ENCODE data around the gene OST4.

OST4 gene

DNA sequence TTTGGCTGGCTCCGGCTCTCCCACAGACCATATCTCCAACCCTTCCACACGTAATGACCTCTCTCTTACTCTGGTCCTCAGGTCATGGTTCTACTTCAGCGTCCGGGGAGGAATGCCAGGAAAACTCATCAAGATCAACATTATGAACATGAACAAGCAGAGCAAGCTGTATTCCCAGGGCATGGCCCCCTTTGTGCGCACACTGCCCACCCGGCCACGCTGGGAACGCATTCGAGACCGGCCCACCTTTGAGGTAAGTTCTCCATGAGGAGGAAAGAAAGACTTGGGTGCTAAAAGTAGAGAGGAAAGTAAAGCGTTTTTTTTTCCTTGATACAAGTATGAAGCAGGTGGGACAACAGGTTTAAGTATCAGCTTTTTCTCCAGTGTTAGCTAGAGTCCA, 18.1 kb downstream of the OST4 start:
- DNase-seq (ENCODE audit: low read depth) = no peak

GRCh38 chr2:27051902-27052645, 19.4 kb downstream of the OST4 start:
- DNase-seq (ENCODE audit: low read depth) = no peak

DNA sequence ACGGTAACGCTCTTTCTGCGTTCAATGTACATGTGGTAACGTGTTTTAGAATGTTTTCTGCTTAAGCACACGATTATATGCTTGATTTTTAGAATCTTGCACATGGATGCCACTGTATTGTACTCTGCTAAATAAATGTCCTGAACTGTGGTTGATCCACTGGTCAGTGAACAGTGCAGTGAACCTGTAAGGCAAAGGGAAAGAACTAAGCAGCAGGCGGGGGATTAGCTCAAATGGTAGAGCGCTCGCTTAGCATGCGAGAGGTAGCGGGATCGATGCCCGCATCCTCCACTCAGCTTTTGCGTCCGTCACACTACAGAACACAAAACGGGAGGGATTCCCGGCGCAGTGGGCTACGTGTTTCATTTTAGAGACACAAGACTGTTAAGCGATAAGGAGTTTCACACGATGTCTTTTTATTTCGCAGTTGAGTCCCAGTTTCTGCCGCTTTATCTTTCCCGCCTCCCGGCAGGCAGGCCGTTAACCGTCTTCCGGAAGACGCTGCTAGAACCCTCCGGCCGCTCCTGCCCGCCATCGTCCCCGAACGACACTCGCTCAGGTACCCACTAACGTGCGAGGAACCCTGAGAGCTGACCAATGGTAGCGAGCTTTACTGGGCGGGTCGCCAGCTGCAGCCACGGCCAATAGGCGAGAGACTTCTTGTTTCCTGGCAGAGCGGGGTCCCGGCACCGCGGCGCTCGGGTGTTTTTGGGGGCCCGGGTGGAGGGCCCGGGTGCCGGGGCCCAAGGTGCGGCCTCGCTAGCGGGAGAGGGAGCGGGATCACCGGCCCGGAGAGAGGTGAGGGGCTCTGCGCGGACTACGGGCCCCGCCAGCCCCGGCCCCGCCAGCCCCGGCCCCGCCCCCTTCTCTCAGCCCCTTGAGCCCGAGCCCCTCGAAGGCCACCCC, 20.2 kb downstream of the OST4 start, which contains the start of gene AGBL5:
TSS of gene AGBL5 (plus strand) at position 673 of the 906 bp plus-strand sequence. CDS start 1,291 bp downstream, outside the sequence.
- peak; percentile 90 for DNase-seq (ENCODE audit: low read depth)

GRCh38 chr2:27050281-27050995, 21.0 kb downstream of the OST4 start:
- DNase-seq (ENCODE audit: low read depth) = peak; percentile 83

DNA sequence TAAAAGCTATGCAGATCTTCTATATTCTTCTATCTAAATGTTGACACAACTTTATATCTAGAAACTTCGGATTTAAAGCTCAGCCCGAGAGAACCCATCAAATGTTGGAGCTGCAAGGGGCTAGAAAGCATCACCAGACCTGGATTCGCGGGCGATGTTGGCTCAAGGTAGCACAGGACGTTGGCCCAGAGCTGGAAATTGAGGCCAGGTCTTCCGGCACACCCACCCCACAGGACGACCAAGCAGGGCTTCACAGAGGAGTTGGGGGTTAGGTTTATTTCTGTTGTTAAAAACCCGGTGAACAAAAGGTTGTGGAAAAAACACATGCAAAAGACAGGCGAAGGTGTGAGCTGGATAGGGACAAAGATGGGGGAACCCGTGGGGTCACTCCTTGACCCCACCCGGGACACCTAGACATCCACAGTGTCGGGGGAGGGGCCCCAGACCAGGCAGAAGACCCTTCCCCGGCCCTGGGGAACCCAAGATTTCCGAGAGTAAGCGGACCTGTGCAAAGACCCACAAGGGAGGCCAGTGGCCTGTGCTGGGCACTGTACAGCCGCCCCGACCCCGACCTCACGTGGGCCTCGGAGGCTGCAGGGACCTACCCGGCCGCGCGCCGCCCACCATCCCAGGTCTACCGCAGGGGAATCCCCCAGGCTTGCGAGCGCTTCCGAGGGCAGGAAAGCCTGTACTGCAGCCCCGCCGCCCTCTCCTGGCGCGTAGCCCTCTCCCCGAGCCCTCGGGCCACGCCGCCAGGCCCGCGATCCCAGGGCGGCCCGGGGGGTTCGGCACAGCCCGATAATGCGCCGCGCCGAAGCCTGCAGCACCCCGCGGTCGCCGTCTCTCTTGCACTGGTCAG, 21.8 kb downstream of the OST4 start:
- peak; percentile 50 for DNase-seq (ENCODE audit: low read depth)

GRCh38 chr2:27042985-27043634, 28.3 kb downstream of the OST4 start:
- DNase-seq (ENCODE audit: low read depth) = no peak

- no peak for DNase-seq (ENCODE audit: low read depth)
Measured at GRCh38 chr2:27042159-27042661, 29.2 kb downstream of the OST4 start.

DNA sequence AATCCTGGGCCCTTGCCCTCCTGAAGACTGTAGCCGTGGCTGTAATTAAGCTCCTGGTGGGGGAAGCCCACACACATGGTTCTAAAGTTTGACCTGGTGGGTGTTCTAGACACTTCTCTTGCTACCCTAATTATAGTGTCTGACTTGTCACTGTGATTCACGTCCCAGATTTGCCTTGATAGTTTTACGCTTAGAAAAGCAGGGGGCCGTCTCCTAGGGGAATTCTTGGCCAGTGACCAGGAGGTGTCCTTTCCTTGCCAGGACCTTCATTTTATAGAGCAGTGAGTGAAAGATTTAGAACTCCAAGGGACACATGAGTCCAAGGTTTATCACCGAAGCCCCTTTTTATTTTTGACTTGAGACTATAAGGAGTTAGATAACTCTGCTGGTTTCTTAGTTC, 29.7 kb downstream of the OST4 start:
- DNase-seq (ENCODE audit: low read depth) = no peak

GRCh38 chr2:27040282-27040681, 31.2 kb downstream of the OST4 start:
- DNase-seq (ENCODE audit: low read depth) = no peak

- no peak for DNase-seq (ENCODE audit: low read depth)
Measured at GRCh38 chr2:27039871-27040270, 31.6 kb downstream of the OST4 start.

- DNase-seq (ENCODE audit: low read depth) = no peak
Measured at GRCh38 chr2:27039426-27039825, 32.0 kb downstream of the OST4 start.

DNA sequence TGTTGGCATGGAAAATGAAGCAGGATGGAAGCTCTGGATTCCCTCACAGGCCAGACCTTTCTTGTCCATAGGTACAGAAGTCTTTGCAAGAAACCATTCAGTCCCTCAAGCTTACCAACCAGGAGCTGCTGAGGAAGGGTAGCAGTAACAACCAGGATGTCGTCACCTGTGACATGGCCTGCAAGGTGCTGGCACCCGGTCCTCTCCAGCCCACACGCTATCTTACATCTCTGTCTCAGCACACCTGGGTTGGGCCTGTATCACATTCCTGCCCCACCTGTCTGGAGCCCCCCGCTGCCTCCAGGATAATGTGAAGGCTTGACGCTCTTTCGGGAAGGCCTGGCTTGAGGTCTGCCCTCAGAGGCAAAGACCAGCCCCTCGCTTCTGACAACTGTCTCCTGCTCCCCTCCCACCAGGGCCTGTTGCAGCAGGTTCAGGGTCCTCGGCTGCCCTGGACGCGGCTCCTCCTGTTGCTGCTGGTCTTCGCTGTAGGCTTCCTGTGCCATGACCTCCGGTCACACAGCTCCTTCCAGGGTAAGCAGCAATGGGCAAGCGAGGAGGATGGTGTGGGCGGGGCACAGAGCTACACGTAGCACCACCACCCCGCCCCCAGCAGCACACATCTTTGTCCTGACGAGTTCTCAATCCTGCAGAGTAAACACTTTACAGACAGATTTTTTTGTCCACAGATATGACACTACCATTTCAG, 32.7 kb downstream of the OST4 start:
- DNase-seq (ENCODE audit: low read depth) = no peak

- DNase-seq (ENCODE audit: low read depth) = no peak
Measured at GRCh38 chr2:27038012-27038411, 33.4 kb downstream of the OST4 start.

- no peak for DNase-seq (ENCODE audit: low read depth)
Measured at GRCh38 chr2:27033253-27033852, 38.1 kb downstream of the OST4 start.

GRCh38 chr2:27032495-27033252, 38.8 kb downstream of the OST4 start, which contains the start of gene TMEM214:
TSS of gene TMEM214 (plus strand) at chr2:27032965. CDS start at chr2:27033016, 51 bp downstream.
- DNase-seq (ENCODE audit: low read depth) = peak; percentile 63

DNA sequence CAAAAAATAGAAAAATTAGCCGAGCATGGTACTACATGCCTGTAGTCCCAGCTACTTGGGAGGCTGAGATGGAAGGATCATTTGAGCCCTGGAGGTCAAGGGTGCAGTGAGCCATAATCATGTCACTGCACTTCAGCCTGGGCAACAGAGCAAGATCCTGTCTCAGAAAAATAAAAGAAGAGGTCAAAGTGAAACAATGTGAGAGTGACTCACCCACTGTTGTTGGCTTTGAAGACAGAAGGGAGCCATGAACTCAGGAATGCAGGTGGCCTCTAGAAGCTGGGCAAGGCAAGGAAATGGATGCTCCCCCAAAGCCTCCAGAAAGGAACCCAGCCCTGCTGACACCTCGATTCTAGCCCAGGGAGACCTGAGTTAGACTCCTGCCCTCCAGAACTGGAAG, 42.4 kb downstream of the OST4 start:
- no peak for DNase-seq (ENCODE audit: low read depth)

- no peak for DNase-seq (ENCODE audit: low read depth)
Measured at GRCh38 chr2:27027211-27027651, 44.2 kb downstream of the OST4 start.
